A549 (cell line): ENCODE measurements around the gene PRKCQ.

Experiments used
- HEYL ChIP-seq: fragments of 250-450 bp; sonication (Bioruptor Pico); IDR thresholded peaks from 2 replicates; pipeline ENCODE4 v1.8.0; 2021; ENCODE audit warnings: mild to moderate bottlenecking, moderate library complexity
- MYC ChIP-seq: IDR thresholded peaks from 2 replicates; pipeline ENCODE4 v1.6.1; 2012; ENCODE audit warnings: mild to moderate bottlenecking, inconsistent platforms, low read length, improper control_type of control experiment, borderline replicate concordance
- POLR2A ChIP-seq: IDR thresholded peaks from 2 replicates; pipeline ENCODE4 v1.6.1; 2012; ENCODE audit warnings: mild to moderate bottlenecking, low read length
- RCOR1 ChIP-seq: fragments of 150-350 bp; IDR thresholded peaks from 2 replicates; pipeline ENCODE4 v1.6.1; 2014; ENCODE audit warnings: antibody characterized with exemption, low read length, low read depth
- RFX5 ChIP-seq: fragments of 450-650 bp; IDR thresholded peaks from 2 replicates; pipeline ENCODE4 v1.7.1; 2014; ENCODE audit warnings: antibody characterized with exemption, mild to moderate bottlenecking, moderate library complexity
- TF ChIP-seq, protein P1 (sequence below): fragments of >200 bp; sonication (Bioruptor Twin); formaldehyde crosslinking; IDR thresholded peaks from 2 replicates; pipeline ENCODE4 v1.6.1; 2016

DNA sequence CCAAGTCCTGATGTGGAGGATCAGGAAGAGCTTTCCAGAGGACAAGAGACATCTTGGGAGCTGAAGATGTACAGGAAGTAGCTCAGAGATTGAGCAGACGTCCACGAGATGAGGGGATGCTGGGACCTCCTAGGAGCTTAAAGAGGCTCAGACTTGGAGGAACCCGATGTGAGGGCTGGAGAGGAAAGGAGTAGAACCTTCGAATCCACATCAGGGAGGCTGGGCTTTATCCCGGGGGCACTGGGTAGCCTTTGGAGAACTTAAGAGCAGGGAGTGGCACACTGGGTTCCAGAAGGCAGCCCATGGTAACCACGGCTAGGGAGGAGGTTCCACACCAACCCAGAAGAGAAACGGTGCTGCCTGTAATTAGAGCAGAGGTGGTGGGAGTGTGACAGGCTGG lies 10.8 kb downstream of the PRKCQ start:
- TF ChIP-seq, protein P1, sequence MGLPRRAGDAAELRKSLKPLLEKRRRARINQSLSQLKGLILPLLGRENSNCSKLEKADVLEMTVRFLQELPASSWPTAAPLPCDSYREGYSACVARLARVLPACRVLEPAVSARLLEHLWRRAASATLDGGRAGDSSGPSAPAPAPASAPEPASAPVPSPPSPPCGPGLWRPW, result no peak
- TF ChIP-seq MYC (no peak), HEYL (CRISPR knock-in tag) (no peak), RFX5 (no peak), POLR2A (no peak), RCOR1 (no peak)
